ENCODE results near the gene NDUFB6.

GRCh38 chr9:32524892-32525708 lies 47.9 kb downstream of the NDUFB6 start:
- no peak for TF ChIP-seq CTCF (IDR thresholded peaks at IDR 0.05; ENCODE audit: low read depth, low read length, missing input control)
- TF ChIP-seq YY1 (IDR thresholded peaks at IDR 0.05): peak; percentile 16
- TF ChIP-seq NR2F2 (IDR thresholded peaks at IDR 0.05): no peak
- TF ChIP-seq GABPA (IDR thresholded peaks at IDR 0.05 in 1 of 2, conservative IDR thresholded peaks at IDR 0.05 in 1 of 2): no peak
- TF ChIP-seq RXRA (IDR thresholded peaks at IDR 0.05): no peak
- no peak for TF ChIP-seq SP1 (IDR thresholded peaks at IDR 0.05)
- no peak for TF ChIP-seq REST (IDR thresholded peaks at IDR 0.05)
- TF ChIP-seq TAF1 (conservative IDR thresholded peaks at IDR 0.05): no peak
- TF ChIP-seq ATF3 (IDR thresholded peaks at IDR 0.05): no peak
- TF ChIP-seq MAX (IDR thresholded peaks at IDR 0.05): no peak
